Natural killer cell (primary cell): ENCODE measurements around the gene GNE. TPM values are rescaled to one million over a fixed set of nuclear protein-coding genes. Genes with fewer than 3 reads are reported as not detected.
A peak's percentile ranks its signal among the peaks of the same experiment; 100 is the strongest.

ENCODE experiments used
- ATAC-seq, 3 donors: fragments of 150-1000 bp in 2 of 3; fragments of 200-7000 bp in 1 of 3; cut with Tn5 transposase; 1 replicate in 1 of 3; 2 replicates in 2 of 3; pipeline ENCODE4 v1.10.0; 2021; ENCODE audit warnings: mild to moderate bottlenecking in 2 of 3, moderate library complexity in 2 of 3
- DNase-seq, 2 donors: peaks; one replicate each; pipeline versions ENCODE4 v3.0.0 to v3.0.0-alpha.2; 2013 to 2021; ENCODE audit warnings: mixed read lengths in 1 of 2
- H3K27ac ChIP-seq: one replicate; pipeline ENCODE4 v1.5.1; 2013; ENCODE audit warnings: mild to moderate bottlenecking, low read length
- H3K27me3 ChIP-seq: one replicate; pipeline ENCODE4 v1.6.1; 2013; ENCODE audit warnings: low read length; ENCODE audit not compliant: control insufficient read depth, insufficient read depth
- H3K36me3 ChIP-seq: one replicate; pipeline ENCODE4 v1.6.1; 2013; ENCODE audit warnings: low read length; ENCODE audit not compliant: control insufficient read depth, insufficient read depth
- H3K4me1 ChIP-seq: one replicate; pipeline ENCODE4 v1.6.1; 2013; ENCODE audit warnings: low read length; ENCODE audit not compliant: control insufficient read depth, insufficient read depth
- H3K4me3 ChIP-seq: one replicate; pipeline ENCODE4 v1.5.1; 2013; ENCODE audit warnings: low read length
- H3K9me3 ChIP-seq: one replicate; pipeline ENCODE4 v1.6.1; 2013; ENCODE audit warnings: low read length; ENCODE audit not compliant: control insufficient read depth, insufficient read depth
- H3K27ac Mint-ChIP-seq, 2 donors: one replicate each; pipeline ENCODE4 v1.8.0; 2022; ENCODE audit warnings: mild to moderate bottlenecking in 2 of 2, mixed read lengths in 2 of 2, moderate library complexity in 1 of 2
- H3K27me3 Mint-ChIP-seq, 2 donors: one replicate each; pipeline ENCODE4 v1.8.0; 2022; ENCODE audit warnings: low read depth in 2 of 2, mixed read lengths in 2 of 2
- H3K36me3 Mint-ChIP-seq: one replicate; pipeline ENCODE4 v1.8.0; 2022; ENCODE audit warnings: mixed read lengths
- H3K4me1 Mint-ChIP-seq, 2 donors: one replicate each; pipeline ENCODE4 v1.8.0; 2022; ENCODE audit warnings: mixed read lengths in 2 of 2
- H3K4me3 Mint-ChIP-seq: one replicate; pipeline ENCODE4 v1.8.0; 2022; ENCODE audit warnings: mild to moderate bottlenecking, moderate library complexity, mixed read lengths
- H3K9me3 Mint-ChIP-seq, 2 donors: one replicate each; pipeline ENCODE4 v1.8.0; 2022; ENCODE audit warnings: mixed read lengths in 2 of 2
- WGBS: methylation state at CpG from one replicate; pipeline ENCODE4 v1.1.7; 2013; ENCODE audit warnings: missing lambda C conversion rate; ENCODE audit not compliant: insufficient coverage; 5-methylcytosine and 5-hydroxymethylcytosine counted together
- intact Hi-C: fragments of 100-400 bp; cut with micrococcal nuclease; formaldehyde crosslinking; loops from one replicate; pipeline ENCODE4 v1.14.2; 2022
- total RNA-seq, 4 donors: library from RNA; stranded (reverse); fragments of 120-200 nt in 1 of 4; gene quantifications; one replicate each; pipeline versions ENCODE4 v1.2.3 to v1.2.4, GENCODE V29; 2013 to 2022
- TF ChIP-seq, protein P1 (sequence below): fragments of 200-600 bp; IDR thresholded peaks from one replicate; pipeline ENCODE4 v1.8.0; 2022; ENCODE audit warnings: antibody characterized with exemption

Gene GNE
- total RNA-seq, 3 donors from 2014 or later (not counting 1 experiment from before 2014, with no cell fraction given), result 10.6 to 12.4 (median 11.3) TPM

DNA sequence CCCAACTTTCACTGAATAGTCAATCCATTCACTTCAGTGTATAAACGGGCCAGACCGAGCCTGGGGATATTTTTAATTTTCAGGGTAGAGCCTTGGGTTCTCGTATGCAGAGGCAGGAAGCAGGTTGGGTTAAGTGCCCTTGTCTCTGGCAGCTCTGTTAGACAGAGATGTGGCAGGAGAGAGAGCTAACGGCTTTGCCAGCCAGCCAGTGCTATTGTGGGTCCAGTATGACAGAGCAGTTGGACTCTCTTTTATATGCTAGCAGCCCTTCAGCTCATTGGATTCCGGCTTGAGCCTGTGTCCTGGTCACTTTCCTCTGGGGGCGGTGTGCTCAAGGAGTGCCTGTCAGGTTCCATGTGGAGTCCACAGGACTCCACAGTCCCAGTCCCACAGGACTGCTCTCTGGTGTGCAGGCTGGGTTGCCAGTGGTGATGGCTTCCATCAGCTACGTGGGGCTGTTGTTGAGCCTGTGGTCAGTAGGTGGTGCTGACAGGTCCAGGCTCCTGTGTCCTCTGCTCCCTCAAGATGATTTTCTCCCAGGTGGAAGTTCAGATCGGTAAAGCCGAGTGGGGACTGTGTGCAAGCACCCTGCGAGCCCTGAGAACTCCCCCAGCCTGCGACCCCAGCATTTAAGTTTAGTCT is 53.2 kb downstream of the GNE start:
- ATAC-seq (no peak), DNase-seq (no peak)
- Mint-ChIP-seq H3K36me3 (peaks cover 6% of the 10 kb centered on the region), H3K9me3 (no peaks in the 10 kb centered on the region), H3K4me1 (peaks cover 47 to 51% of the 10 kb centered on the region in 2 donors), H3K4me3 (no peak overlapping the region), H3K27ac (peak overlapping the region in 1 of 2 donors; percentile 63), H3K27me3 (no peaks in the 10 kb centered on the region)
- H3K4me1 ChIP-seq, result peaks cover 10% of the 10 kb centered on the region
- H3K9me3 ChIP-seq, result no peaks in the 10 kb centered on the region
- H3K4me3 ChIP-seq, result no peak overlapping the region
- intact Hi-C loops, result no loop called here
- TF ChIP-seq, protein P1, sequence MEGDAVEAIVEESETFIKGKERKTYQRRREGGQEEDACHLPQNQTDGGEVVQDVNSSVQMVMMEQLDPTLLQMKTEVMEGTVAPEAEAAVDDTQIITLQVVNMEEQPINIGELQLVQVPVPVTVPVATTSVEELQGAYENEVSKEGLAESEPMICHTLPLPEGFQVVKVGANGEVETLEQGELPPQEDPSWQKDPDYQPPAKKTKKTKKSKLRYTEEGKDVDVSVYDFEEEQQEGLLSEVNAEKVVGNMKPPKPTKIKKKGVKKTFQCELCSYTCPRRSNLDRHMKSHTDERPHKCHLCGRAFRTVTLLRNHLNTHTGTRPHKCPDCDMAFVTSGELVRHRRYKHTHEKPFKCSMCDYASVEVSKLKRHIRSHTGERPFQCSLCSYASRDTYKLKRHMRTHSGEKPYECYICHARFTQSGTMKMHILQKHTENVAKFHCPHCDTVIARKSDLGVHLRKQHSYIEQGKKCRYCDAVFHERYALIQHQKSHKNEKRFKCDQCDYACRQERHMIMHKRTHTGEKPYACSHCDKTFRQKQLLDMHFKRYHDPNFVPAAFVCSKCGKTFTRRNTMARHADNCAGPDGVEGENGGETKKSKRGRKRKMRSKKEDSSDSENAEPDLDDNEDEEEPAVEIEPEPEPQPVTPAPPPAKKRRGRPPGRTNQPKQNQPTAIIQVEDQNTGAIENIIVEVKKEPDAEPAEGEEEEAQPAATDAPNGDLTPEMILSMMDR, result no peak
- peaks cover 91% of the 10 kb centered on the region for H3K36me3 ChIP-seq
- no peaks in the 10 kb centered on the region for H3K27me3 ChIP-seq
- H3K27ac ChIP-seq, result no peak overlapping the region
- 90% methylated on average over 11 of the region's 11 CpGs for WGBS

DNA sequence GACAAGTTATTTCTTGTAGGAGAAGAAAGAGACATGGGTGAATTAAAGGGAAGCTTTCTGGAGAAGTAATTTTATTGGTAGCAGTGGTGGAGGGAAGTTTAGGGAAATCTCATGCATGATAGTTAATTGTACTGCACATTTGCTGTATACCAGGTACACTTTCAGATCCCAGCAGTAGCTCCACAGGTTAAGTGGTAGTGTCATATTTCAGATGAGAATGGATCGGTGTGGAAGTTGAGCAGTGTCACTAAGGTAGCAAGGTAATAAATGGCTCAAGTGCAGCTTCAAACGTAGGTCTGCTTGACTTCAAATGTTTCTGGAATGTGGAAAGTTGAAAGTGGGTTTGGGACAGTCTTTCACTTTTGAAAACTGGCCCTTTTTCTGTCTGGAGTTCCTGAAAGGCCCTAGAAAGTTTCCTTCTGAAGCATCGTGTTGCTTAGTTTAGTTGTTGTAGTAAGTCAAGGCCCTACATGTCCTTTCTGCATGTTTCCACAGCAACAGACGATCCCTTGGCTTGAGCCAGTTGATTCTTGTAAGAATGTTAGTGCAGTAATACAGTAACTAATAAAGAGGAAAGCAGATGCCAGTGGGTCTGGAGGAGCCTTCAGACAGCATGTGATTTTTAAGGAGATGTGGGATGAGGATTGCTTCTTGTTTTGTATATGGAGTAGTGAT is 63.8 kb downstream of the GNE start:
- ATAC-seq, result no peak
- 69% methylated on average over 4 of the region's 4 CpGs for WGBS
- Histone ChIP-seq H3K36me3 (peaks cover 17% of the 10 kb centered on the region), H3K27ac (no peak overlapping the region), H3K9me3 (no peaks in the 10 kb centered on the region), H3K4me1 (peaks cover 25% of the 10 kb centered on the region), H3K4me3 (no peak overlapping the region), H3K27me3 (no peaks in the 10 kb centered on the region)
- peak overlapping the region; percentile 39 to 91 for H3K27ac Mint-ChIP-seq
- peaks cover 9% of the 10 kb centered on the region for H3K36me3 Mint-ChIP-seq
- peak overlapping the region; percentile 15 for H3K4me3 Mint-ChIP-seq
- no peaks in the 10 kb centered on the region for H3K9me3 Mint-ChIP-seq
- intact Hi-C loops, result no loop called here
- TF ChIP-seq, protein P1, result no peak
- H3K27me3 Mint-ChIP-seq, result no peaks in the 10 kb centered on the region
- peaks cover 50 to 54% of the 10 kb centered on the region in 2 donors for H3K4me1 Mint-ChIP-seq
- no peak for DNase-seq

DNA sequence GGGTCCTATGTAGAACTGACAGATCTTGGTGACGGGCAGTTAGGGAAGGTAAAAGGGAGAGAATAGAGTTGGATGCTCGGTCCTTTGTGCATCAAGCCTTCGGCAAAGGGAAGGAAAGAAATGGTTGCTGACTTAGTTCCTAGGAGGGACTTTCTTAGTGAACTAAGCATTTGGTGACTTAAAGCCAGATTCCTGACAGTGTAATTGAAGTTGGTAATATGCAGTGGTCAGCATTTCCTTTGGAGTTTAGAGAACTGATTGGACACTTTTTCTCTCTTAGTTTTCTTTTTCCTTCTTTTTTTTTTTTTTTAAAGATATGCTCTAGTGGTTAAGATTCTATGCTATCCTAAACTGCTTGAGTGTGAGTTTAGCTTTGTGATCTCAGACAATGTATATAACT is 65.2 kb downstream of the GNE start:
- Histone ChIP-seq H3K4me1 (peaks cover 25% of the 10 kb centered on the region), H3K36me3 (peaks cover 8% of the 10 kb centered on the region), H3K27me3 (no peaks in the 10 kb centered on the region), H3K27ac (no peak overlapping the region), H3K9me3 (no peaks in the 10 kb centered on the region), H3K4me3 (no peak overlapping the region)
- no peaks in the 10 kb centered on the region for H3K9me3 Mint-ChIP-seq
- no peak for DNase-seq
- peak overlapping the region; percentile 98 for H3K4me3 Mint-ChIP-seq
- peak overlapping the region; percentile 39 to 91 for H3K27ac Mint-ChIP-seq
- peaks cover 9% of the 10 kb centered on the region for H3K36me3 Mint-ChIP-seq
- ATAC-seq, result no peak
- peaks cover 57 to 64% of the 10 kb centered on the region in 2 donors for H3K4me1 Mint-ChIP-seq
- H3K27me3 Mint-ChIP-seq, result no peaks in the 10 kb centered on the region
- intact Hi-C loops, result no loop called here
- TF ChIP-seq, protein P1, result no peak
- WGBS, result 76% methylated on average over 3 of the region's 3 CpGs
